Measurements from ENCODE around the gene EEF1AKMT3. TPM values are rescaled to one million over a fixed set of nuclear protein-coding genes. Genes with fewer than 3 reads are reported as not detected.
A peak's percentile ranks its signal among the peaks of the same experiment; 100 is the strongest.

Gene EEF1AKMT3
- total RNA-seq, 1 donor from 2014 or later: 2.7 TPM

- DNase-seq (ENCODE audit: low read depth): no peak
Observed at GRCh38 chr12:57750561-57751431, 21.6 kb upstream of the EEF1AKMT3 start.

GRCh38 chr12:57751432-57751787 lies 21.0 kb upstream of the EEF1AKMT3 start:
- no peak for DNase-seq (ENCODE audit: low read depth)

GRCh38 chr12:57751788-57752667 lies 20.4 kb upstream of the EEF1AKMT3 start, which contains the start of gene CDK4:
Gene CDK4 (minus strand): TSS chr12:57752310. CDS start chr12:57751717, 593 bp downstream.
- DNase-seq (ENCODE audit: low read depth): peak; percentile 99

GRCh38 chr12:57752668-57753000 lies 19.8 kb upstream of the EEF1AKMT3 start:
- DNase-seq (ENCODE audit: low read depth): no peak

- no peak for DNase-seq (ENCODE audit: low read depth)
Observed at GRCh38 chr12:57753756-57754337, 18.6 kb upstream of the EEF1AKMT3 start.

GRCh38 chr12:57754411-57755193 lies 17.8 kb upstream of the EEF1AKMT3 start, which contains the start of gene MARCHF9:
Gene MARCHF9 (plus strand): TSS chr12:57755103. CDS start chr12:57755529, 426 bp downstream.
- peak; percentile 69 for DNase-seq (ENCODE audit: low read depth)

GRCh38 chr12:57755194-57755453 lies 17.3 kb upstream of the EEF1AKMT3 start:
- DNase-seq (ENCODE audit: low read depth): no peak

- DNase-seq (ENCODE audit: low read depth): no peak
Observed at GRCh38 chr12:57755454-57756372, 16.7 kb upstream of the EEF1AKMT3 start.

- no peak for DNase-seq (ENCODE audit: low read depth)
Observed at GRCh38 chr12:57756406-57757341, 15.7 kb upstream of the EEF1AKMT3 start.

- no peak for DNase-seq (ENCODE audit: low read depth)
Observed at GRCh38 chr12:57757771-57758170, 14.6 kb upstream of the EEF1AKMT3 start.

- no peak for DNase-seq (ENCODE audit: low read depth)
Observed at GRCh38 chr12:57758552-57759359, 13.7 kb upstream of the EEF1AKMT3 start.

- no peak for DNase-seq (ENCODE audit: low read depth)
Observed at GRCh38 chr12:57759360-57759980, 12.9 kb upstream of the EEF1AKMT3 start.

- DNase-seq (ENCODE audit: low read depth): no peak
Observed at GRCh38 chr12:57760347-57760982, 11.9 kb upstream of the EEF1AKMT3 start.

GRCh38 chr12:57761391-57761998 lies 10.9 kb upstream of the EEF1AKMT3 start:
- no peak for DNase-seq (ENCODE audit: low read depth)

- DNase-seq (ENCODE audit: low read depth): no peak
Observed at GRCh38 chr12:57762463-57762862, 10.0 kb upstream of the EEF1AKMT3 start.

- no peak for DNase-seq (ENCODE audit: low read depth)
Observed at GRCh38 chr12:57763881-57764661, 8.3 kb upstream of the EEF1AKMT3 start.
